WERI-Rb-1 (cell line): Measurements from ENCODE around the gene TTC33.
A peak's percentile ranks its signal among the peaks of the same experiment; 100 is the strongest.
"Not testable (repeated sequence)": the region's sequence is repeated elsewhere in the genome, so short reads cannot be mapped to it uniquely, and the experiment has no call there.

Experiments
- DNase-seq: peaks from one replicate; pipeline ENCODE4 v3.0.0-alpha.2; 2020
- H3K27ac ChIP-seq: fragments of 250-450 bp; sonication (Bioruptor Pico); 2 replicates; pipeline ENCODE4 v1.5.1; 2020; ENCODE audit warnings: mild to moderate bottlenecking, moderate library complexity
- H3K27me3 ChIP-seq: fragments of 250-450 bp; sonication (Bioruptor Pico); 2 replicates; pipeline ENCODE4 v1.5.1; 2021; ENCODE audit warnings: mild to moderate bottlenecking, low read depth, moderate library complexity; ENCODE audit not compliant: insufficient read depth, severe bottlenecking
- H3K36me3 ChIP-seq: fragments of 250-450 bp; sonication (Bioruptor Pico); 2 replicates; pipeline ENCODE4 v1.5.1; 2020; ENCODE audit warnings: mild to moderate bottlenecking, moderate library complexity
- H3K4me3 ChIP-seq: 2 replicates; pipeline ENCODE4 v1.5.1; 2011; ENCODE audit warnings: low read depth, mild to moderate bottlenecking, control low read depth, low read length
- H3K9me3 ChIP-seq: fragments of 250-450 bp; sonication (Bioruptor Pico); 2 replicates; pipeline ENCODE4 v1.5.1; 2021; ENCODE audit warnings: mild to moderate bottlenecking, moderate library complexity; ENCODE audit not compliant: severe bottlenecking
- CTCF ChIP-seq: IDR thresholded peaks from 2 replicates; pipeline ENCODE4 v1.5.1; 2011; ENCODE audit warnings: low read depth, mild to moderate bottlenecking, control low read depth, inconsistent platforms, low read length

TTC33 gene

GRCh38 chr5:40735609-40736008 is 20.2 kb downstream of the TTC33 start:
- Histone ChIP-seq H3K4me3 (no peak overlapping the region), H3K27me3 (no peaks in the 10 kb centered on the region), H3K9me3 (peaks cover 2% of the 10 kb centered on the region), H3K27ac (no peak overlapping the region), H3K36me3 (peaks cover 8% of the 10 kb centered on the region)
- no peak for DNase-seq
- TF ChIP-seq CTCF = no peak

GRCh38 chr5:40734986-40735385 is 20.8 kb downstream of the TTC33 start:
- DNase-seq = no peak
- no peak for TF ChIP-seq CTCF

GRCh38 chr5:40733879-40734563 is 21.7 kb downstream of the TTC33 start:
- Histone ChIP-seq H3K4me3 (no peak overlapping the region), H3K27ac (no peak overlapping the region), H3K36me3 (no peaks in the 10 kb centered on the region), H3K27me3 (no peaks in the 10 kb centered on the region), H3K9me3 (no peaks in the 10 kb centered on the region)
- DNase-seq = no peak
- TF ChIP-seq CTCF = no peak

More at GRCh38 chr5:40734986-40735385, 20.8 kb downstream of the TTC33 start:
- Histone ChIP-seq H3K27ac (no peak overlapping the region), H3K36me3 (peaks cover 3% of the 10 kb centered on the region; the same call in 1 of the 2 replicates), H3K9me3 (peaks cover 2% of the 10 kb centered on the region), H3K27me3 (no peaks in the 10 kb centered on the region), H3K4me3 (no peak overlapping the region)

GRCh38 chr5:40733434-40733833 is 22.3 kb downstream of the TTC33 start:
- no peaks in the 10 kb centered on the region for H3K36me3 ChIP-seq
- DNase-seq = peak; percentile 60
- no peaks in the 10 kb centered on the region for H3K9me3 ChIP-seq
- no peak overlapping the region for H3K4me3 ChIP-seq
- H3K27ac ChIP-seq = no peak overlapping the region
- no peaks in the 10 kb centered on the region for H3K27me3 ChIP-seq
- no peak for TF ChIP-seq CTCF

- not testable (repeated sequence) for H3K27me3 ChIP-seq, H3K9me3 ChIP-seq, DNase-seq, H3K36me3 ChIP-seq, H3K4me3 ChIP-seq, H3K27ac ChIP-seq
These were observed 33.3 kb downstream of the TTC33 start for GRCh38 chr5:40722497-40722911.

GRCh38 chr5:40720069-40720468 is 35.7 kb downstream of the TTC33 start:
- Histone ChIP-seq H3K36me3 (peaks cover 8% of the 10 kb centered on the region; the same call in 1 of the 2 replicates), H3K27me3 (no peaks in the 10 kb centered on the region), H3K27ac (no peak overlapping the region), H3K9me3 (peaks cover 4% of the 10 kb centered on the region), H3K4me3 (no peak overlapping the region)
- no peak for TF ChIP-seq CTCF
- DNase-seq = no peak
